Measurements from ENCODE around the gene ANAPC2.

GRCh38 chr9:137173796-137174664 lies 14.3 kb downstream of the ANAPC2 start:
- TF ChIP-seq CHD4 (IDR thresholded peaks at IDR 0.05; ENCODE audit: borderline replicate concordance) (no peak), RNF2 (IDR thresholded peaks at IDR 0.05; ENCODE audit: borderline replicate concordance, low read depth) (no peak), CTCF (IDR thresholded peaks at IDR 0.05) (no peak), ZC3H11A (IDR thresholded peaks at IDR 0.05) (no peak), REST (IDR thresholded peaks at IDR 0.05) (no peak)
